ENCODE results near the gene POC1A. TPM values are rescaled to one million over a fixed set of nuclear protein-coding genes. Genes with fewer than 3 reads are reported as not detected.

Gene POC1A
- polyA plus RNA-seq, 1 donor (not counting 4 experiments of a cell fraction or from before 2014, with no cell fraction given): 11.5 TPM

DNA sequence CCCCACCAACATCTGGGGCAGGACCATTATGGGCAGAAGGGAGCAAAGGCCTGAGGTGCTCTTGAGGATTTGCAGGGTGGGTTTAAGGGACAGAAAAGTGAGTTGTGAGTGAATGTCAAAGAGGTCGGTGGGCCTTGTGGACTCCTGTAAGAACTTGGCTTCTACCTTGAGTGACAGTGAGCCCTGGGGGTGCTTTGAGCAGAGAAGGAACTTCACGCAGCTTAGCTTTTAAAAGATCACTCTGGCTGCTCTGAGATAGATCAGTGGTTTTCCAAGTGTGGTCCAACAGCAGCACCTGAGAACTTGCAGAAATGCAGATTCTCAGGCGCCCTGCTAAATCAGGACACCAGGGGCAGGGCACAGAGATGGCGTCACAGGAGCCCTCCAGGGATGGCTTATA lies 28.5 kb upstream of the POC1A start:
- no peak overlapping the region for H3K4me2 ChIP-seq (ENCODE audit: control insufficient read depth, extremely low read depth, insufficient read depth, low read depth, low read length)
- no peaks in the 10 kb centered on the region for H3K9me1 ChIP-seq (ENCODE audit: control insufficient read depth, extremely low read depth, insufficient read depth, low read length)
- no peak overlapping the region for H3K27ac ChIP-seq (ENCODE audit: control insufficient read depth, insufficient read depth, low read length)
- H3K9me3 ChIP-seq (ENCODE audit: control insufficient read depth, low read depth, low read length): no peaks in the 10 kb centered on the region
- peaks cover 3% of the 10 kb centered on the region for H3K4me1 ChIP-seq (ENCODE audit: control insufficient read depth, extremely low read depth, insufficient read depth, low read length)
- DNase-seq (ENCODE audit: low read depth, low spot score): no peak
- no peaks in the 10 kb centered on the region for H3K79me2 ChIP-seq (ENCODE audit: control insufficient read depth, insufficient read depth, low read length)
- no peak for FAIRE-seq
- H3K4me3 ChIP-seq (ENCODE audit: control insufficient read depth in 2 of 3, extremely low read depth in 1 of 3, insufficient read depth in 2 of 3, low read depth in 1 of 3, low read length in 3 of 3): no peak overlapping the region
- no peaks in the 10 kb centered on the region for H3K36me3 ChIP-seq (ENCODE audit: control insufficient read depth in 2 of 2, extremely low read depth in 1 of 2, insufficient read depth in 2 of 2, low read length in 2 of 2)
- H3K9ac ChIP-seq (ENCODE audit: control insufficient read depth, extremely low read depth, insufficient read depth, low read length): no peak overlapping the region
- no peak overlapping the region for H2AFZ ChIP-seq (ENCODE audit: control insufficient read depth, low read length)
- no peaks in the 10 kb centered on the region for H3K27me3 ChIP-seq (ENCODE audit: control insufficient read depth, extremely low read depth, insufficient read depth, low read length)
- H4K20me1 ChIP-seq (ENCODE audit: control insufficient read depth, extremely low read depth, insufficient read depth, low read length): no peaks in the 10 kb centered on the region
- dilution Hi-C loops (cut with MboI; ENCODE audit: extremely low pct_ligation_motif_present, low sequenced_read_pairs): no loop called here
- TF ChIP-seq EZH2 (IDR thresholded peaks at IDR 0.05; ENCODE audit: low read length): no peak
- TF ChIP-seq, protein P1, sequence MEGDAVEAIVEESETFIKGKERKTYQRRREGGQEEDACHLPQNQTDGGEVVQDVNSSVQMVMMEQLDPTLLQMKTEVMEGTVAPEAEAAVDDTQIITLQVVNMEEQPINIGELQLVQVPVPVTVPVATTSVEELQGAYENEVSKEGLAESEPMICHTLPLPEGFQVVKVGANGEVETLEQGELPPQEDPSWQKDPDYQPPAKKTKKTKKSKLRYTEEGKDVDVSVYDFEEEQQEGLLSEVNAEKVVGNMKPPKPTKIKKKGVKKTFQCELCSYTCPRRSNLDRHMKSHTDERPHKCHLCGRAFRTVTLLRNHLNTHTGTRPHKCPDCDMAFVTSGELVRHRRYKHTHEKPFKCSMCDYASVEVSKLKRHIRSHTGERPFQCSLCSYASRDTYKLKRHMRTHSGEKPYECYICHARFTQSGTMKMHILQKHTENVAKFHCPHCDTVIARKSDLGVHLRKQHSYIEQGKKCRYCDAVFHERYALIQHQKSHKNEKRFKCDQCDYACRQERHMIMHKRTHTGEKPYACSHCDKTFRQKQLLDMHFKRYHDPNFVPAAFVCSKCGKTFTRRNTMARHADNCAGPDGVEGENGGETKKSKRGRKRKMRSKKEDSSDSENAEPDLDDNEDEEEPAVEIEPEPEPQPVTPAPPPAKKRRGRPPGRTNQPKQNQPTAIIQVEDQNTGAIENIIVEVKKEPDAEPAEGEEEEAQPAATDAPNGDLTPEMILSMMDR (optimal IDR thresholded peaks at IDR 0.05 in 1 of 3, IDR thresholded peaks at IDR 0.05 in 1 of 3, conservative IDR thresholded peaks at IDR 0.05 in 1 of 3; ENCODE audit: extremely low read depth in 1 of 3, insufficient read depth in 2 of 3, low read length in 3 of 3): no peak

DNA sequence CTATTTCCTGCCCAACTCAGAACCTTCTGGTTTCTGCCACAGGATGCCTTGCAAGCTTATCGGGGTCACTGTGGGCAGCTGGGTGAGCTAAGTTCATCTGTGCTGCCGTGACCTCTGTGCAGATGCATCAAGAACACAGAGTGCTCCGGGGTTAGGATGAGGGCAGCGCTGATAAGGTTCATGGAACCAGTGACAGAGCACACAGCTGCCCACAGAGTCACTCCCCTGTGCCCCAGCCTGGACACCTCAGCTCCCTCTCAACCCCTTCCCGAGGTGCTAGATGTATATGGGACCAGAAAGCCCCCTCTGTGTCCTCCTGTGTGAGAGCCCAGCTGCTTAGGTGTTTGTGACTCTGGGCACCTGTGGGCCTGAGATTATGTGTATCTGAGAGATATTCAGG lies 28.0 kb upstream of the POC1A start:
- no peak overlapping the region for H3K27ac ChIP-seq (ENCODE audit: control insufficient read depth, insufficient read depth, low read length)
- no peaks in the 10 kb centered on the region for H4K20me1 ChIP-seq (ENCODE audit: control insufficient read depth, extremely low read depth, insufficient read depth, low read length)
- dilution Hi-C loops (cut with MboI; ENCODE audit: extremely low pct_ligation_motif_present, low sequenced_read_pairs): no loop called here
- FAIRE-seq: no peak
- no peaks in the 10 kb centered on the region for H3K36me3 ChIP-seq (ENCODE audit: control insufficient read depth in 2 of 2, extremely low read depth in 1 of 2, insufficient read depth in 2 of 2, low read length in 2 of 2)
- no peaks in the 10 kb centered on the region for H3K27me3 ChIP-seq (ENCODE audit: control insufficient read depth, extremely low read depth, insufficient read depth, low read length)
- H3K4me2 ChIP-seq (ENCODE audit: control insufficient read depth, extremely low read depth, insufficient read depth, low read depth, low read length): no peak overlapping the region
- H3K4me3 ChIP-seq (ENCODE audit: control insufficient read depth in 2 of 3, extremely low read depth in 1 of 3, insufficient read depth in 2 of 3, low read depth in 1 of 3, low read length in 3 of 3): no peak overlapping the region
- no peak overlapping the region for H2AFZ ChIP-seq (ENCODE audit: control insufficient read depth, low read length)
- no peaks in the 10 kb centered on the region for H3K9me1 ChIP-seq (ENCODE audit: control insufficient read depth, extremely low read depth, insufficient read depth, low read length)
- no peak overlapping the region for H3K9ac ChIP-seq (ENCODE audit: control insufficient read depth, extremely low read depth, insufficient read depth, low read length)
- no peaks in the 10 kb centered on the region for H3K9me3 ChIP-seq (ENCODE audit: control insufficient read depth, low read depth, low read length)
- TF ChIP-seq, protein P1 (optimal IDR thresholded peaks at IDR 0.05 in 1 of 3, IDR thresholded peaks at IDR 0.05 in 1 of 3, conservative IDR thresholded peaks at IDR 0.05 in 1 of 3; ENCODE audit: extremely low read depth in 1 of 3, insufficient read depth in 2 of 3, low read length in 3 of 3): no peak
- no peak for TF ChIP-seq EZH2 (IDR thresholded peaks at IDR 0.05; ENCODE audit: low read length)
- no peak for DNase-seq (ENCODE audit: low read depth, low spot score)
- H3K79me2 ChIP-seq (ENCODE audit: control insufficient read depth, insufficient read depth, low read length): no peaks in the 10 kb centered on the region
- H3K4me1 ChIP-seq (ENCODE audit: control insufficient read depth, extremely low read depth, insufficient read depth, low read length): peaks cover 5% of the 10 kb centered on the region

Measured in keratinocyte (primary cell).